ENCODE data around the gene SSC5D.

The SSC5D gene

GRCh38 chr19:55454787-55455243 is 33.4 kb upstream of the SSC5D start:
- Histone ChIP-seq H3K4me3 (ENCODE audit: low read depth, low read length) (no peak overlapping the region), H3K9me3 (ENCODE audit: control insufficient read depth, insufficient read depth, low read depth, low read length) (no peaks in the 10 kb centered on the region), H3K36me3 (ENCODE audit: control insufficient read depth in 2 of 2, insufficient read depth in 1 of 2, low read length in 2 of 2) (no peaks in the 10 kb centered on the region), H3K27ac (ENCODE audit: extremely low read depth, low read depth, low read length) (no peak overlapping the region), H3K4me1 (ENCODE audit: control insufficient read depth, insufficient read depth, low read length) (0 out of 2 replicates have a peak, but pooled peaks cover 3% of the 10 kb centered on the region)
- ChIA-PET POLR2A (interaction anchor here (0.6 kb wide), 1 partner anchor 22 kb away, joined by 3 read pairs; the partner anchor contains the start of gene ZNF628), CTCF (interaction anchor here (0.7 to 3.2 kb wide), 7 partner anchors 13 to 313 kb away, joined by 3 to 19 read pairs (median 5); no protein-coding TSS in a partner anchor)
- TF ChIP-seq CTCF (tag by site-specific recombination; IDR thresholded peaks at IDR 0.05) (peak; percentile 64; the same call in 1 of the 2 replicates), KLF17 (tag by site-specific recombination; IDR thresholded peaks at IDR 0.05) (no peak), ZSCAN30 (tag by site-specific recombination; IDR thresholded peaks at IDR 0.05) (no peak), EGR2 (tag by site-specific recombination; IDR thresholded peaks at IDR 0.05; ENCODE audit: low read depth) (peak; percentile 57), ZFHX2 (tag by site-specific recombination; conservative IDR thresholded peaks at IDR 0.05) (peak; percentile 78)

GRCh38 chr19:55455576-55456235 is 32.5 kb upstream of the SSC5D start:
- H3K9me3 ChIP-seq (ENCODE audit: control insufficient read depth, insufficient read depth, low read depth, low read length): no peaks in the 10 kb centered on the region
- ChIA-PET POLR2A (interaction anchor here (0.6 kb wide), 1 partner anchor 21 kb away, joined by 3 read pairs; the partner anchor contains the start of gene ZNF628), CTCF (interaction anchor here (0.8 to 3.2 kb wide), 3 partner anchors 12 to 314 kb away, joined by 4 to 19 read pairs (median 6); no protein-coding TSS in a partner anchor)
- no peaks in the 10 kb centered on the region for H3K36me3 ChIP-seq (ENCODE audit: control insufficient read depth in 2 of 2, insufficient read depth in 1 of 2, low read length in 2 of 2)
- H3K4me3 ChIP-seq (ENCODE audit: low read depth, low read length): no peak overlapping the region
- peaks cover 11% of the 10 kb centered on the region for H3K4me1 ChIP-seq (ENCODE audit: control insufficient read depth, insufficient read depth, low read length)
- TF ChIP-seq ZNF658 (tag by site-specific recombination; IDR thresholded peaks at IDR 0.05) (no peak), ZNF112 (tag by site-specific recombination; IDR thresholded peaks at IDR 0.05) (no peak), SALL2 (tag by site-specific recombination; IDR thresholded peaks at IDR 0.05; ENCODE audit: borderline replicate concordance) (no peak), ZNF132 (tag by site-specific recombination; IDR thresholded peaks at IDR 0.05; ENCODE audit: borderline replicate concordance) (no peak), ZNF449 (tag by site-specific recombination; IDR thresholded peaks at IDR 0.05) (no peak), ZNF394 (tag by site-specific recombination; IDR thresholded peaks at IDR 0.05; ENCODE audit: borderline replicate concordance) (no peak), ZNF513 (tag by site-specific recombination; IDR thresholded peaks at IDR 0.05) (no peak), ZEB2 (tag by site-specific recombination; IDR thresholded peaks at IDR 0.05) (no peak), ZNF664 (tag by site-specific recombination; IDR thresholded peaks at IDR 0.05) (no peak), GLI2 (tag by site-specific recombination; IDR thresholded peaks at IDR 0.05; ENCODE audit: borderline replicate concordance, low read depth) (no peak), ZNF791 (tag by site-specific recombination; IDR thresholded peaks at IDR 0.05) (no peak), FEZF1 (tag by site-specific recombination; IDR thresholded peaks at IDR 0.05) (no peak), ZNF747 (tag by site-specific recombination; IDR thresholded peaks at IDR 0.05) (no peak), ZNF521 (tag by site-specific recombination; IDR thresholded peaks at IDR 0.05) (no peak), ZNF549 (tag by site-specific recombination; IDR thresholded peaks at IDR 0.05) (no peak), ZNF639 (tag by site-specific recombination; IDR thresholded peaks at IDR 0.05) (no peak), ZNF514 (tag by site-specific recombination; IDR thresholded peaks at IDR 0.05) (no peak), ZNF621 (tag by site-specific recombination; IDR thresholded peaks at IDR 0.05) (no peak), ZNF391 (tag by site-specific recombination; IDR thresholded peaks at IDR 0.05; ENCODE audit: borderline replicate concordance, low read depth) (no peak)
- no peak overlapping the region for H3K27ac ChIP-seq (ENCODE audit: extremely low read depth, low read depth, low read length)
